Measurements from ENCODE around the gene DTWD2. TPM values are rescaled to one million over a fixed set of nuclear protein-coding genes. Genes with fewer than 3 reads are reported as not detected.

DTWD2 gene
- total RNA-seq, 3 donors from 2014 or later (not counting 1 experiment from before 2014, with no cell fraction given), result 3.7 to 6.0 (median 4.1) TPM

- no peaks in the 10 kb centered on the region for H3K36me3 ChIP-seq (ENCODE audit: control insufficient read depth, insufficient read depth, low read length)
Measured at GRCh38 chr5:118796081-118796480, 192.3 kb downstream of the DTWD2 start.

GRCh38 chr5:118794281-118794680 is 194.1 kb downstream of the DTWD2 start:
- H3K4me1 Mint-ChIP-seq, result no peaks in the 10 kb centered on the region
- H3K27ac ChIP-seq (ENCODE audit: low read length), result no peak overlapping the region
- DNase-seq (no peak), ATAC-seq (no peak)
- H3K9me3 Mint-ChIP-seq, result no peaks in the 10 kb centered on the region
- H3K27me3 ChIP-seq (ENCODE audit: control insufficient read depth, insufficient read depth, low read length), result no peaks in the 10 kb centered on the region
- H3K27ac Mint-ChIP-seq, result no peak overlapping the region
- no peaks in the 10 kb centered on the region for H3K36me3 ChIP-seq (ENCODE audit: control insufficient read depth, insufficient read depth, low read length)
- TF ChIP-seq CTCF (IDR thresholded peaks at IDR 0.05), result no peak
- H3K36me3 Mint-ChIP-seq, result no peaks in the 10 kb centered on the region
- no peak overlapping the region for H3K4me3 ChIP-seq (ENCODE audit: low read length)
- no peaks in the 10 kb centered on the region for H3K9me3 ChIP-seq (ENCODE audit: control insufficient read depth, insufficient read depth, low read length)
- H3K27me3 Mint-ChIP-seq (ENCODE audit: low read depth in 2 of 2), result no peaks in the 10 kb centered on the region
- H3K4me3 Mint-ChIP-seq, result no peak overlapping the region
- 58% methylated on average over 1 of the region's 3 CpGs for WGBS (ENCODE audit: insufficient coverage)
- intact Hi-C loops (cut with micrococcal nuclease), result no loop called here
- H3K4me1 ChIP-seq (ENCODE audit: control insufficient read depth, insufficient read depth, low read length), result no peaks in the 10 kb centered on the region

More at GRCh38 chr5:118796081-118796480, 192.3 kb downstream of the DTWD2 start:
- H3K36me3 Mint-ChIP-seq, result no peaks in the 10 kb centered on the region
- WGBS (ENCODE audit: insufficient coverage), result 89% methylated on average over 3 of the region's 3 CpGs
- no peaks in the 10 kb centered on the region for H3K9me3 Mint-ChIP-seq
- no peak overlapping the region for H3K27ac ChIP-seq (ENCODE audit: low read length)
- no peak overlapping the region for H3K27ac Mint-ChIP-seq
- no peak for ATAC-seq
- no peak overlapping the region for H3K4me3 Mint-ChIP-seq
- no peaks in the 10 kb centered on the region for H3K27me3 ChIP-seq (ENCODE audit: control insufficient read depth, insufficient read depth, low read length)
- no peak overlapping the region for H3K4me3 ChIP-seq (ENCODE audit: low read length)
- TF ChIP-seq CTCF (IDR thresholded peaks at IDR 0.05), result no peak
- no peaks in the 10 kb centered on the region for H3K9me3 ChIP-seq (ENCODE audit: control insufficient read depth, insufficient read depth, low read length)
- no peaks in the 10 kb centered on the region for H3K27me3 Mint-ChIP-seq (ENCODE audit: low read depth in 2 of 2)
- no peak for DNase-seq
- H3K4me1 Mint-ChIP-seq, result no peaks in the 10 kb centered on the region
- no peaks in the 10 kb centered on the region for H3K4me1 ChIP-seq (ENCODE audit: control insufficient read depth, insufficient read depth, low read length)
- intact Hi-C loops (cut with micrococcal nuclease), result no loop called here

- H3K9me3 Mint-ChIP-seq, result no peaks in the 10 kb centered on the region
- no peaks in the 10 kb centered on the region for H3K36me3 ChIP-seq (ENCODE audit: control insufficient read depth, insufficient read depth, low read length)
- no peaks in the 10 kb centered on the region for H3K27me3 ChIP-seq (ENCODE audit: control insufficient read depth, insufficient read depth, low read length)
- no peaks in the 10 kb centered on the region for H3K27me3 Mint-ChIP-seq (ENCODE audit: low read depth in 2 of 2)
- DNase-seq, result no peak
- no peak for ATAC-seq
- no peaks in the 10 kb centered on the region for H3K4me1 Mint-ChIP-seq
- no peaks in the 10 kb centered on the region for H3K9me3 ChIP-seq (ENCODE audit: control insufficient read depth, insufficient read depth, low read length)
- H3K27ac Mint-ChIP-seq, result no peak overlapping the region
- H3K4me3 Mint-ChIP-seq, result no peak overlapping the region
- no peak for TF ChIP-seq CTCF (IDR thresholded peaks at IDR 0.05)
- no peak overlapping the region for H3K4me3 ChIP-seq (ENCODE audit: low read length)
- no peaks in the 10 kb centered on the region for H3K4me1 ChIP-seq (ENCODE audit: control insufficient read depth, insufficient read depth, low read length)
- no peak overlapping the region for H3K27ac ChIP-seq (ENCODE audit: low read length)
- no peaks in the 10 kb centered on the region for H3K36me3 Mint-ChIP-seq
- intact Hi-C loops (cut with micrococcal nuclease), result no loop called here
- WGBS (ENCODE audit: insufficient coverage), result 88% methylated on average over 2 of the region's 2 CpGs
Measured at GRCh38 chr5:118793652-118794051, 194.7 kb downstream of the DTWD2 start.

GRCh38 chr5:118793091-118793490 is 195.3 kb downstream of the DTWD2 start:
- Histone ChIP-seq H3K27ac (ENCODE audit: low read length) (no peak overlapping the region), H3K27me3 (ENCODE audit: control insufficient read depth, insufficient read depth, low read length) (no peaks in the 10 kb centered on the region), H3K36me3 (ENCODE audit: control insufficient read depth, insufficient read depth, low read length) (no peaks in the 10 kb centered on the region), H3K9me3 (ENCODE audit: control insufficient read depth, insufficient read depth, low read length) (no peaks in the 10 kb centered on the region), H3K4me3 (ENCODE audit: low read length) (no peak overlapping the region), H3K4me1 (ENCODE audit: control insufficient read depth, insufficient read depth, low read length) (no peaks in the 10 kb centered on the region)
- no peak for TF ChIP-seq CTCF (IDR thresholded peaks at IDR 0.05)
- Mint-ChIP-seq H3K9me3 (no peaks in the 10 kb centered on the region), H3K4me3 (no peak overlapping the region), H3K36me3 (no peaks in the 10 kb centered on the region), H3K27ac (no peak overlapping the region), H3K27me3 (ENCODE audit: low read depth in 2 of 2) (peaks cover 0 to 3% of the 10 kb centered on the region in 2 donors), H3K4me1 (no peaks in the 10 kb centered on the region)
- ATAC-seq, result no peak
- DNase-seq, result no peak
- 90% methylated on average over 3 of the region's 3 CpGs for WGBS (ENCODE audit: insufficient coverage)
- intact Hi-C loops (cut with micrococcal nuclease), result no loop called here

Data from natural killer cell (primary cell).